GM19468 (cell line): ENCODE measurements around the gene KRTAP19-1.
"Not testable (repeated sequence)": the region's sequence is repeated elsewhere in the genome, so short reads cannot be mapped to it uniquely, and the experiment has no call there.

Experiments used
- ATAC-seq: cut with Tn5 transposase; IDR thresholded peaks from one replicate; pipeline ENCODE4 v1.9.1; 2021; ENCODE audit warnings: mild to moderate bottlenecking, moderate library complexity, moderate number of reproducible peaks; ENCODE audit not compliant: unreplicated experiment; ENCODE audit errors: extremely low read depth

The KRTAP19-1 gene

DNA sequence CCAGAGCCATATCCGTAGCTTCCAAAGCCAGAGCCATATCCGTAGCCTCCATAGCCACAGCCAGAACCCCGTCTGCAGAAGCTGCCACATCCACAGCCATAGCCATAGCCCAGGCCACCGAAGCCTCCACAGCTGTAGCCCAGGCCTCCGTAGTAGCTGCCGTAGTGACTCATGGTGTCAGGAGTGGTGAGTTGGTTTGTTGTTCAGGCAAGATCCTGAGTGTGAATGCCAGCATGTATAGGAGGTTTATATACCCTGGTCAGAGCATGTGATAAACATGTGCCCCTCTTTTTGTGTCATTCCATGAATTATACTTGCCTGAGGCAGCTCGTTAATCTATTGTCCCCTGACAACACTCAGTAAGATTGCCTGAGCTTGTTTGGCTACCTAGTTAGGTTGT lies at the start of gene KRTAP19-1:
Gene KRTAP19-1 (minus strand): TSS at position 223 of the 400 bp plus-strand sequence. CDS start 50 bp downstream, at position 173.
- no peak for ATAC-seq

DNA sequence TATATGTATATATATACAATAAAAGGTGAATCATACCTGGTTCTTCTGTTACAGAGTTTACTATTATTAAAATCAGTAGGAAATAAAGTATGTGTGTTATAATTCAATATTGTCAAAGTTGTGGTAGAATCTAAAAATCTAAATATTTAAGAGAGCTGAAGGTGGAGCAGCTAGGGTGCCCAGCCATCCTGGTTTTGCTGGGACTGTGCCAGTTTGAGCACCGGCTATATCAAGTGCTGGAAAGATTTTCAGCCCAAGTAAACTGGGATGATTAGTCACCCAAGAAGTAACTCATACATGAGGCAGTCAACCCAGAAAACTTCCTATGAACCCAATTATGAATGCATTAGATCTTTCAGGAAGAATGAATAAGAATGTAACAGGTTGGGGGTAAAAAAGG lies 38.7 kb upstream of the KRTAP19-1 start:
- ATAC-seq: no peak

DNA sequence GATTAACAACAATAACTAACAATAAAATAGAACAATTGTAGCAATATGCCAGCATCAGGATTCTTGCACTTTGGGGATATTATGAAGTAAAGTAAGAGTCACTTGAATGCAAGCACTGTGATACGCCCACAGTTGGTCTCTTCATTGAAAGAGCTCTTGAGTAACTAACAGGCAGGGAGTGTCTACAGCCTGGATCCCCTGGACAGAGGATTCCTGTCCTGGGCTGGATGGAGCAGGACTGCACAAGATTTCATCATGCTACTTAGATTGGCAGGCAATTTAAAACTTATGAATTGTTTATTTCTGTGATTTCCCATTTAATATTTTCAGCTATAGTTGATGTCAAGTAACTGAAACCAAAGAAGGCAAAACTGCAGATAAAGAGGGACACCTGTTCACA lies 35.5 kb upstream of the KRTAP19-1 start:
- ATAC-seq: no peak

DNA sequence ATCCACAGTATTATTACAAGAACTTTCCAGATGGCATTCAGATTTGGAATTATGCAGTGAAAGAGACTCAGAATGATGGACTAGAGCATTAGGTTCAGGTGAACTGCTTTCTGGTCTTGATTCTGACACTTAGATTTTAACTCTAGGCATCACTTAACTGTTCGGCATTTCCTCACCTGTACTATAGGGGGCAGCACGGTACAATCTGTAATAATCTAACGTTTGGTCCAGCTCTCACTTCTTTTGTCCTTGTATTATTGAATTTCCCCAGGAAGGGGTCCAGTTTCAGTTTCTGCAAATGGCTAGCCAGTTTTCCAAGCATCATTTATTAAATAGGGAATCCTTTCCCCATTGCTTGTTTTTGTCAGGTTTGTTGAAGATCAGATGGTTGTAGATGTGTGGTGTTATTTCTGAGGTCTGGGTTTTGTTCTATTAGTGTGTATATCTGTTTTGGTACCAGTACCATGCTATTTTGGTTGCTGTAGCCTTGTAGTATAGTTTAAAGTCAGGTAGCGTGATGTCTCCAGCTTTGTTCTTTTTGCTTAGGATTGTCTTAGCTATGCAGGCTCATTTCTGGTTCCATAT lies 25.5 kb upstream of the KRTAP19-1 start:
- not testable (repeated sequence) for ATAC-seq

DNA sequence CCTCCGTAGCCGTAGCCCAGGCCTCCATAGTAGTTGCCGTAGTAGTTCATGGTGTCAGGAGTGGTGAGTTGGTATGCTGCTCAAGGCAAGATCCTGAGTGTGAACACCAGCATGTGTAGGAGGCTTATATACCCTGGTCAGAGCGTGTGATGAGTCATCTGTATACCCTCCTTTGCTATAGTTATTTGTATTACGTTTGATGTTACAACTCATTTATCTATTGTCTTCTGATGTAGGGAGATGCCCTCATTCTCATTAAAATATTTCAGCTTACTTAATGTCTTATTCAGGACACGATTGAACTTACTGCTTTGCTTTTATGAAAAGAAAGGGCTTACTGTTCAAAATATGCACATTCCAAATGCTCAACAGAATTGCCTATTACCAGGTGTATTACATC lies 21.9 kb upstream of the KRTAP19-1 start, which contains the start of gene KRTAP19-5:
Gene KRTAP19-5 (minus strand): TSS at position 101 of the 400 bp plus-strand sequence. CDS start 51 bp downstream, at position 50.
- no peak for ATAC-seq

DNA sequence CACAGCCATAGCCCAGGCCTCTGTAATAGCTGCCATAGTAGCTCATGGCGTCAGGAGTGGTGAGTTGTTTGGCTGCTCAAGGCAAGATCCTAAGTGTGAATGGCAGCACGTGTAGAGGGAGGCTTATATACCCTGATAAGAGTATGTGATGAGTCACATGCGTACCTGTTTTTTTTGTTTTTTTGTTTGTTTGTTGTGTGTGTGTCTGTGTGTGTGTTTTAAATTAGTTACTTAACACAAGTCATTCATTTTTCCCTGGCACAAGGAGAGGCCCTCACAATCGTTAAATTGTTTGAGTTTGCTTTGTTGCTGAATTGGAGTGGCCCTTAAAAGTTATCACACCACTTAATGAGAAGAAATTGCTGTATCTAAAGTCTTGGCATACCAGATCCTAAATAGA lies 16.9 kb upstream of the KRTAP19-1 start, which contains the start of gene KRTAP19-4:
Gene KRTAP19-4 (minus strand): TSS at position 101 of the 400 bp plus-strand sequence. CDS start 55 bp downstream, at position 46.
- no peak for ATAC-seq

DNA sequence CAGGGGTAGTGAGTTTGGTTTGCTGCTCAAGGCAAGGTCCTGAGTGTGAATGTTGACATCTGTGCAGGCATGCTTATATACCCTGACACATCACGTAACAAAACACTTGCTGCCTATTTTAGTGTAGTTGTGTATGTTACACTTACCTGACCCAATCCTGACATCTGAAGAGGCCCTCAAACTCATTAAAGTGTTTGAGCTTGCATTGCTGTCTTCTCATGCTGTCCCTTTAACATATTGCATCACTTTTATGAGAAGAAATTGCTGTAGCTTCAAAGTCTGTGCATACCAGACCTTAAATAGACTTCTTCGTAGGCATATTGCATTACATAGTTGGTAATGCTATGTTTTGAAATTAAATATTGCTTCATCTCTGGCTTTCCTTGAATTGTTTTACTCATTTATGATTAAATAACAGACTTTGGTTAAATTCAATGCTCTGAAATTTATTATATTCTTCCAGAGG lies 11.8 kb upstream of the KRTAP19-1 start, which contains the start of gene KRTAP19-3:
Gene KRTAP19-3 (minus strand): TSS at position 51 of the 466 bp plus-strand sequence. CDS start 56 bp downstream, outside the sequence.
- ATAC-seq: no peak

DNA sequence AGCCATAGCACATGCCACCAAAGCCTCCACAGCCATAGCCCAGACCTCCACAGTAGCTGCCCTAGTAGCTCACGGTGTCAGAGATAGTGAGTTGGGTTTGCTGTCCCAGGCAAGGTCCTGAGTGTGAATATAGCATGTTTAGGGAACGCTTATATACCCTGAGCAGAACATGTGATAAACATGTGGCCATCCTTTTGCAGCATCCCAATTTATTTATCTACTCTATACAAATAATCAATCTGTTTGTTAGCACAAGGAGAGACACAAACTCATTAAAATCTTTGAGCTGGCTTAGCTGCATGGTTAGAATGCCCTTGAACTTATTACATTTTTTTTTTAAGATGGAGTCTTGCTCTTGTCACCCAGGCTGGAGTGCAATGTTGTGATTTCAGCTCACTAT lies 7.2 kb upstream of the KRTAP19-1 start, which contains the start of gene KRTAP19-2:
Gene KRTAP19-2 (minus strand): TSS at position 101 of the 400 bp plus-strand sequence. CDS start 88 bp downstream, at position 13.
- ATAC-seq: no peak

DNA sequence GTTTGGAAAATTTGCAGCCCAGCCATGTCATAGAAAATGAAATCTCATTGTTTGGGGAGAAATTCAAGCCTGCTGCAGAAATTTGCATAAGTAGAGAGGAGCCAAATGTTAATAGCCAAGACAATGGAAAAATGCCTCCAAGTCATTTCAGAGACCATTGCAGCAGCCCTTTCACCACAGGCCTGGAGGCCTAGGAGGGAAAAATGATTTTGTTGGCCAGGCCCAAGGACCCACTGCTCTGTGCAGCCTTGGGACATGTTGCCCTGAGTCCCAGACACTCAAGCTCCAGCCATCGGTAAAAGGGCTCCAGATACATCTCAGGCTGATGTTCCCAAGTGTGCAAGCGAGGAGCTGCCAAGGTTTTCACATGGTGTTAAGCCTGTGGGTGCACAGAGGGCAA lies 6.0 kb upstream of the KRTAP19-1 start:
- ATAC-seq: no peak

DNA sequence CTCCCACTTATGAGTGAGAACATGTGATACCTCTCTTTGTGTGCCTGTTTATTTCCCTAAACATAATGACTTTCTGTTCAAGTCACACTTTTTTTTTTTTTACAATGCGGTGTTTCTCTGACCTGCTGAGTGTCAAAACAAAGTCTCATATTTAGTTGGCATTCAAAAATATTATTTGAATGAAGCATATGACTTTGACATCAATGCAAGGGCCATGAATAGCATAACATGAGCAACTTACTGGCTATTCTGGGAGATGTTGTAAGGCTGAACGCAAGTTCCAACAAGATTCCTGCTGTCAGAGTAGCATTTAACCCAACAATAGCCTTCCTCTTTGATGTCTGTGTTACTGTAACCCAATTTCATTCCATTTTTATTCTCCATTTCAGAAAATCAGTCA lies 2.0 kb upstream of the KRTAP19-1 start:
- no peak for ATAC-seq

DNA sequence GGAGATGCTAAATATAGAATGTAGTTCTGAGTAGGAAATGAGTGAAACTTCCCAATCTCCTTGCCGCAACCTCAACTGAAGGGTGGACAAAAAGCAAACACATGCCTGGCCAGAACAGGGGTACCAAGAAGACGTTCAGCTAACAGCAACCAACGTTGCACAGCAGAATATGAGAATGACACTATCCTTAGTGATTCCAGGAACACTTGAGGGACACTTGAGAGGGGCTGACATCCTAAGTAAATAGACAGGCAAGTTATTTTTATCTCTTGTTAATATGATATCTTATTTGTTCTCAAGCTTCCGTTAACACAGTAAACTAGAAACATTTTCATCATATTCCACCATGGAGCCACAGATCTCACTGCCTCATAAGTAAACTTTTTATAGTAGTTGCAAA lies 908 bp downstream of the KRTAP19-1 start:
- no peak for ATAC-seq

DNA sequence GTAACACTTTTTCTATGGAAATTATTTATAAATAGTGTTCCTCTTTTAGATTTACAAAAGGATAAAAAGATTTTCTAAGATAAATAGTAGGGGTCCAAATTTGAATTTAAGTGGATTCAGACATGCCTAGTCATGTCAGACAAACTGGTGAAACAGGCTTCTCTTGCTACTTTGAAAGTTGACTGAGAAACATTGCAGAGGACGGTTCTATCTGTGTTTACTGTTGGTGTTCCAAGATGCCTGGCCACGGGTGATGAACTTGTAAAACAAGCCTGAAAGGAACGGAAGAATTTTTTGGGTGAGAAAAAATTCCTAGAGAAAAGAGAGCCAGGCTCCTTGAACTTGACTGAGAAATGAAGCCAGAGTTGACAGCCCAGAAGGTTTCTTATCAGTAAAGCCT lies 2.2 kb downstream of the KRTAP19-1 start:
- ATAC-seq: no peak

DNA sequence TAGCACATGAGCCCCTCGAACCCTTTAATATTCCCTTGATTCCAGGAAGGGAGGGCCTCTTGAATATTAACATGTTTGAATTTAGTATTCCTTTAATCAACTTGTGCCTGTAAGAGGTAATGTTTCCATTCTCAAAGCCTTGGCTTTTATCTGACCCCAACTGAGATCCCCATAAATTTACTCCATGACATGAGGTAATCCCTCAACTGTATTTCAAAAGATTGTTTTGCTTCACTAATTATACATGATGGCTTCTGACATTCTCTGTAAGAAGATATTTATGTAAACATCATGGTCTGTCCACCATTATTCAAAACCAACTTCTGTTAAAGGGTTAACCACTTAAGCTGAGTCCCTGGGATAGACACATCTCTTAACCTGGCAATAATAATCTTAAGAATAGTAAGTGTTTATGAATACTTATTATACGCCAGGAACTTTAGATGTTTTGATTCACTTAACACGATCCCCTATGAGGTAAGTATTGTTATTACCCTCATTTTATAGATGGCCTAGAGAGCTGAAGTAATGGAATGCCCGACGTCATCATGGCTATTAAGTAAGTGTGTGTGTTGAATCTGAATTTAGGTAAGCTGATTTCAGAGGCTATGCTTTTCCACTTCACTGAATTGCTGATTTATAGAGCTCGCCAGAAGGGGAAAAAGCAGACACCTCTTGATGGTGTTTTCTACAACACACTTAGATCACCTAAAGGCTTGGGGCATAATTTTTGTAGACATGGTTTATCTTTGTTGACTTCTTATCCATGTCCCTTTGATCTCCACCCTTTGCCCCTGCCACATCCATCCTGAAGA lies 11.1 kb downstream of the KRTAP19-1 start:
- ATAC-seq: no peak

DNA sequence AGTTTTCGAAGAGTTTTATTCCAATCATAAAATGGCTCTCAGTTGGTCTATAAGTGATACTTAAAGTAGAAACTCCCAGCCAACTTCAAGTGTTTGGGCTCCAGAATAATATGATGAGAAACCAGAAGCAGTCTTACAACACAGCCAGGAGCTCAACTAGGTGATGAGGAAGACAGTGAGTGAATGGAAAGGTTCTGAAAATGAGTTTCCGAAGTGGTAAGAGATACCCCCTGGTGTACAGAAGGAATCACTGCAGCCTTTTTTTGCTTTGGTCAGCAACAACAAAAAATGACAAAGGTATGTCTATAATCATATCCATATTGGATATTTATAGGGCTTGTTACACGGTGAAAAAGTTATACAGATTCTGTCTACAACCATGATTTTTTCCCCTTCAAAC lies 16.5 kb downstream of the KRTAP19-1 start:
- no peak for ATAC-seq

DNA sequence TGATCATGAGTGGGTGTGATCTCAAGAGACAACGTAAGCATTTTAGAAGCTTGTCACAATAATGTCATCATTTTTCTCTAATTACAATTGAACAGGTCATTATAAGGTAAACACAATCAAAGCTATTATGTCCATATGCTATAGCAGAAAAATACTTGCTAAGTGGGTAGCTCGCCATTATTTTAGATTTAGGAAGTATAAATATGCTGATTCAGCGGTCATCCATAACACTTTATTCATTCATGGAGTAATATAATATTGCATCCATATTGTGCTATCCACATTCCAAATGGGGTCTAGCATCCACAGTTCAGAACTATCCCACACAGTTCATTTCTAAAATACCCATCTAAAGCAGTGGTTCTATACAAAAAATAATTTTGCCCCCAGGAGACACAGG lies 31.7 kb downstream of the KRTAP19-1 start:
- ATAC-seq: no peak

DNA sequence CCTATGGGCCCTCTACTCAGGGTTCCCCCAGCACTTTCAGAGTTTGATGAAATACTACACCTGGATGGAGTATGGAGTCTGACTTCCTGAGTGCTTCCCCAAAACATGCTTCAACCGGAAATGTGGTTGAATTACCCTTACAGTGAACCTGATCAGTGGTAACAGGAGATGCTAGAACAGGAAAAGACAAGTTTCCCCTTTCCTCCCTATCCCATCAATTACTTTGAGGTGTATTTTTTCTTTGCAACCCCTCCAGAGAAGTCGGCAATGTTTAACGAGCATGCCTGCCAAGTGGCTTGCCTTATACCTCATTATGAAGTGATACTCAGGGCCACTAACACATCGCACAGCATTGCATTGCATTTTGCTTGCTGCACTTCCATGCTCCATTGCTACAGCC lies 33.1 kb downstream of the KRTAP19-1 start:
- ATAC-seq: no peak

DNA sequence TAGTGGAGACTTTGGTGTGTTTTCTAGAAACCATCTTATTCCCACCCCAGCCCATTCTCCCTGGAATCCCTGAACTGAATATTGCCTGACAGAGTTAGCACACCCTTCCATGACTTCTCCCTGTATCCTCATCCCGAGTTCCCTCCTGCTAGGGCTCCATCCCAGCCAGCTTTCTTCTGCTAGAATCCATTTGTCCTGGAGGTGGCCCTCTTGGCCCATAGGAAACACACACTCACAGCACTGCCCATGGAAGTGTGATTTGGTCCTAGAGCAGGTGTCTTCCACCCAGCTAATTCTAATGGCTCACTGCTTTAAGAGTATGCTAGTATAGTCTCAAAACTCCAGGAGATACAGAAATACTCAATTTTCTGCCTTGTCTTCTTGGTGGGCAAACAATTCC lies 36.0 kb downstream of the KRTAP19-1 start:
- ATAC-seq: no peak

DNA sequence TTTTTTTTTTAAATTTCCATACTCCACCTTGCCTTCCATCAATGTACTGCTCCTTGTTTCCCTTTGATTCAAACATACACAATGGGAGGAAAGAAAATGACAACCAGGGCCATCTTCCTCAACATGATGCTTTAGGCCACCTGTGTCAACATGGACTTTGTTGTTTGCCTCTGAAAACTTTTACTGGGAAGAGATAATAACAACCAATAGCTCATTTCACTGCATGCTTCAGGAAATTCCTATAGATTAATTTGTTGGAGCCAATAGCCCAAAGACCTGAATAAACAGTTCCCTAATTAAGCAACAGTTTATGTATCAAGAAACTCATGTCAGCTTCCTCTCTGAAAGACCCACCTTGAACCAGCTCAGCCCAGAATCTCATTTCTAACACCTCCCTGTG lies 36.9 kb downstream of the KRTAP19-1 start:
- ATAC-seq: no peak

DNA sequence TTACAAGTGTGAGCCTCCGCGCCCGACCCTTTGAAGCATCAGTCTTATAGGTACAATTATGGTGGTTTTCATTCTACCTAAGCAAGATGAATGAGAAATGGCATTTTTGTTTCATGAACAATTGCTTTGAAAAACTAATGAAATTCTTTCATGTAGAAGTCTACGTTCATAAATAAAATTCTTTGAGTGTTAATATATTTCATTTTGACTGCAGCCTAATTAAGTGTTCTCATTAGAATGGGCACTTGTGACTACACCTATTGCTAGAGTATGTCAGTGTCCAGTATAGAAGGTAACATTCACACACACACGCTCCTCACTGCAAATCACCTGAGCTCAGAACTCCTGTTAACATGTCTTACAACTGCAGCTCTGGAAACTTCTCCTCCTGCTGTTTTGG lies 40.2 kb downstream of the KRTAP19-1 start, which contains the start of gene KRTAP15-1:
Gene KRTAP15-1 (plus strand): TSS at position 301 of the 400 bp plus-strand sequence. CDS start 53 bp downstream, at position 354.
- no peak for ATAC-seq

DNA sequence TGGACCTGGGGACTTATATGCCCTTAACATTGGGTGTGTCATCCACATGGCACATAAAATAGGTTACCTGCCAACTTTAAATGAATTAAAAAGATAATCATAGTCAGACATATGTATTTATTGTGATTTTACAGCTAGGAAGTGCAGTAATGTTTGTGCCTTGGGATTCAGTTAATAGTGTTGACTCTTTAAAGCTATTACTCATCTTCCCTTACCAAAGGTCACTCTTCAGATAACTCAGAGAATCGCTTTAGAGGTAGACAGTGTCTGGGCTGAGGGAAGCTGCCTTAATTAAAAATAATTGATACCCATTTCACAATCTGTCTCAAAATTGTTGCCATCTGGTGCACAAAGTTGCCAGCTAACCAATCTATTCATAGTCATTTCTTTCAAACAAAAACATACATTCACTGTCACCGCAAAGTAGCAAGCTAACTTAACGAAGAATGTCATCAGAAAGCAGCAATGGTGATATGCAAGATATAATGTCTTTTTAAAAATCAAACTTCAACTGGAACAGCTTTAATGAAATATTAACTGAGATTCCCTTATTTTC lies 43.1 kb downstream of the KRTAP19-1 start:
- ATAC-seq: no peak
